Measurements from ENCODE around the gene RAVER1.
"Not testable (repeated sequence)": the region's sequence is repeated elsewhere in the genome, so short reads cannot be mapped to it uniquely, and the experiment has no call there.

Gene RAVER1

DNA sequence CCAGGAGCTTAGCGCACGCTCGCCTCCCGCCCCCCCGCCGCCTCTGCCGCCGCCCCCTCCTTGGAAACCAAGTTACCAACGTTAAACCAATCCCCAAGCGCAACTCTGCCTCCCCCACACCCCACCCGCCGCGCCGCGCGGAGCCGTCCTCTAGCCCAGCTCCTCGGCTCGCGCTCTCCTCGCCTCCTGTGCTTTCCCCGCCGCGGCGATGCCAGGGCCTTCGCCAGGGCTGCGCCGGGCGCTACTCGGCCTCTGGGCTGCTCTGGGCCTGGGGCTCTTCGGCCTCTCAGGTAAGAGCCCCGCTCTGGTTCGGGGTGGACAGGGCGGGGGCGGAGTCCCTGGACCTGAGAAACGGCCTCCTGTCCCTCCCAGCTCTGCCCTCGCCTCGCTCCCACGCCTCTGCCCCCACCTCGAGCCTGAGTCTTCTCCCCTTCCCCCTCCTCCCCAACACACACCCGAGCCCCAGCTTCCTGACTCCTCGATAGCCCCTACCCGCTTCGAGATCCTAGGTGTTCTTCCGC lies 43.4 kb downstream of the RAVER1 start, which contains the start of gene ICAM5:
ICAM5 (plus strand) TSS at position 117 of the 521 bp plus-strand sequence; CDS start at position 209, 92 bp downstream.
- DNase-seq, result peak; percentile 54

DNA sequence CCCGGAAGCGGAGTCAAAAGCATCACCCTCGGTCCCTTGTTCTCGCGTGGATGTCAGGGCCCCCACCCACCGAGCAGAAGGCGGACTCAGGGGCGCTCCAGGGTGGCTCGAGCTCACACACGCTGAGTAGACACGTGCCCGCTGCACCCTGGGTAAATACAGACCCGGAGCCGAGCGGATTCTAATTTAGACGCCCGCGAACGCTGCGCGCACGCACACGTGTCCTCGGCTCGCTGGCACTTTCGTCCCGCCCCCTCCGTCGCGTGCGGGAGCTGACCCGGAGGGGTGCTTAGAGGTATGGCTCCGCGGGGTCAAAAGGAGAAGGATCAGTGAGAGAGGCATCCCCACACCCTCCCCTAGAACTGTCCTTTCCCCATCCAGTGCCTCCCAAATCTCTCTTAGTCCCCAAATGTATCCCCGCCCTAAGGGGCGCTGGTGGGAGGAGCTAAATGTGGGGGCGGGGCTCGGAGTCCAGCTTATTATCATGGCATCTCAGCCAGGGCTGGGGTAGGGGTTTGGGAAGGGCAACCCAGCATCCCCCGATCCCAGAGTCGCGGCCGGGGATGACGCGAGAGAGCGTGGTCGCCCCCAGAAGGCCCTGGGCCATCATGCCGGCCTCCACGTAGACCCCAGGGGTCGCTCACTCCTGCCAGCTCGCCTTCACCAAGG lies 44.0 kb downstream of the RAVER1 start:
- DNase-seq, result peak; percentile 80

- peak; percentile 17 for DNase-seq
Observed at GRCh38 chr19:10288662-10289166, 44.6 kb downstream of the RAVER1 start.

DNA sequence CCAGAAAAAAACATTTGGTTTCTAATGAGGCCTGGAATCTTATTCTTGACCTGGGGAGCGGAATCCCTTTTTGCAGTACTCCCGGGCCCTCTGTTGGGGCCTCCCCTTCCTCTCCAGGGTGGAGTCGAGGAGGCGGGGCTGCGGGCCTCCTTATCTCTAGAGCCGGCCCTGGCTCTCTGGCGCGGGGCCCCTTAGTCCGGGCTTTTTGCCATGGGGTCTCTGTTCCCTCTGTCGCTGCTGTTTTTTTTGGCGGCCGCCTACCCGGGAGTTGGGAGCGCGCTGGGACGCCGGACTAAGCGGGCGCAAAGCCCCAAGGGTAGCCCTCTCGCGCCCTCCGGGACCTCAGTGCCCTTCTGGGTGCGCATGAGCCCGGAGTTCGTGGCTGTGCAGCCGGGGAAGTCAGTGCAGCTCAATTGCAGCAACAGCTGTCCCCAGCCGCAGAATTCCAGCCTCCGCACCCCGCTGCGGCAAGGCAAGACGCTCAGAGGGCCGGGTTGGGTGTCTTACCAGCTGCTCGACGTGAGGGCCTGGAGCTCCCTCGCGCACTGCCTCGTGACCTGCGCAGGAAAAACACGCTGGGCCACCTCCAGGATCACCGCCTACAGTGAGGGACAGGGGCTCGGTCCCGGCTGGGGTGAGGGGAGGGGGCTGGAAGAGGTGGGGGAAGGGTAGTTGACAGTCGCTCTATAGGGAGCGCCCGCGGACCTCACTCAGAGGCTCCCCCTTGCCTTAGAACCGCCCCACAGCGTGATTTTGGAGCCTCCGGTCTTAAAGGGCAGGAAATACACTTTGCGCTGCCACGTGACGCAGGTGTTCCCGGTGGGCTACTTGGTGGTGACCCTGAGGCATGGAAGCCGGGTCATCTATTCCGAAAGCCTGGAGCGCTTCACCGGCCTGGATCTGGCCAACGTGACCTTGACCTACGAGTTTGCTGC lies 46.3 kb downstream of the RAVER1 start, which contains the start of gene ICAM4:
ICAM4 (plus strand) TSS at position 153 of the 935 bp plus-strand sequence; CDS start at position 211, 58 bp downstream.
- DNase-seq, result no peak

GRCh38 chr19:10285393-10285792 lies 47.9 kb downstream of the RAVER1 start:
- DNase-seq, result no peak

GRCh38 chr19:10284960-10285278 lies 48.4 kb downstream of the RAVER1 start:
- DNase-seq, result no peak

GRCh38 chr19:10284065-10284959 lies 49.0 kb downstream of the RAVER1 start:
- DNase-seq, result no peak

DNA sequence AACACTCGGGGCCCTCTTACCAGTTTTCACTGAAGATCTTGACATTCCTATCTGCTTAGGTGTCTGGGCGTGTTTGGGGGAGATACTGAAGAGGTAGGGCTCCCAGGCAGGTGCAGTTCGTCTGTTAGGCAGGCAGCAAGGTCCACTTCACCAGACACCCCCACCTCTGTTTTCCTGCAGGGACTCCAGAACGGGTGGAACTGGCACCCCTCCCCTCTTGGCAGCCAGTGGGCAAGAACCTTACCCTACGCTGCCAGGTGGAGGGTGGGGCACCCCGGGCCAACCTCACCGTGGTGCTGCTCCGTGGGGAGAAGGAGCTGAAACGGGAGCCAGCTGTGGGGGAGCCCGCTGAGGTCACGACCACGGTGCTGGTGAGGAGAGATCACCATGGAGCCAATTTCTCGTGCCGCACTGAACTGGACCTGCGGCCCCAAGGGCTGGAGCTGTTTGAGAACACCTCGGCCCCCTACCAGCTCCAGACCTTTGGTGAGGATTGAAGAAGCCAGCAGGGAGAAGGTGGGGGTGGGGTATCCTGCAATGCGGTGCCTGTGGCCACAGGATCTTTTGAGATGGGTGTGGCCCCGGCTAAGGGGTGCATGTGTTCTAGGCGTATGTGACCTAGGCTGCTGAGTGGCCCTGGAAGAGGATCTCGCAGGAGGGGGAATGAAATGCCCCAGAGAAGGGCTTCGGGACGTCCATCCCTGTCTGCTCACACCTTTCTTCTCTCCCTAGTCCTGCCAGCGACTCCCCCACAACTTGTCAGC lies 49.8 kb downstream of the RAVER1 start:
- DNase-seq, result no peak

DNA sequence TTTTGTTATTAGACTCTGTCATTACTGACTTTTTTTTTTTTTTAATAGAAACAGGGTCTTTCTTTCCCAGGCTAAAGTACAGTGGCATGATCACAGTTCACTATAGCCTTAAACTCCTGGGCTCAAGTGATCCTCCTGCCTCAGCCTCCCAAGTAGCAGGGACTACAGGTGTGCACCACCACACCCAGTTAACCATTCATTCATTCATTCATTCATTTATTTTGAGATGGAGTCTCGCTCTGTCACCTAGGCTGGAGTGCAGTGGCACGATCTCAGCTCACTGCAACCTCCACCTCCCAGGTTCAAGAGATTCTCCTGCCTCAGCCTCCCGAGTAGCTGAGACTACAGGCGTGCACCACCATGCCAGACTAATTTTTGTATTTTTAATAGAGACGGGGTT lies 51.3 kb downstream of the RAVER1 start:
- not testable (repeated sequence) for DNase-seq

DNA sequence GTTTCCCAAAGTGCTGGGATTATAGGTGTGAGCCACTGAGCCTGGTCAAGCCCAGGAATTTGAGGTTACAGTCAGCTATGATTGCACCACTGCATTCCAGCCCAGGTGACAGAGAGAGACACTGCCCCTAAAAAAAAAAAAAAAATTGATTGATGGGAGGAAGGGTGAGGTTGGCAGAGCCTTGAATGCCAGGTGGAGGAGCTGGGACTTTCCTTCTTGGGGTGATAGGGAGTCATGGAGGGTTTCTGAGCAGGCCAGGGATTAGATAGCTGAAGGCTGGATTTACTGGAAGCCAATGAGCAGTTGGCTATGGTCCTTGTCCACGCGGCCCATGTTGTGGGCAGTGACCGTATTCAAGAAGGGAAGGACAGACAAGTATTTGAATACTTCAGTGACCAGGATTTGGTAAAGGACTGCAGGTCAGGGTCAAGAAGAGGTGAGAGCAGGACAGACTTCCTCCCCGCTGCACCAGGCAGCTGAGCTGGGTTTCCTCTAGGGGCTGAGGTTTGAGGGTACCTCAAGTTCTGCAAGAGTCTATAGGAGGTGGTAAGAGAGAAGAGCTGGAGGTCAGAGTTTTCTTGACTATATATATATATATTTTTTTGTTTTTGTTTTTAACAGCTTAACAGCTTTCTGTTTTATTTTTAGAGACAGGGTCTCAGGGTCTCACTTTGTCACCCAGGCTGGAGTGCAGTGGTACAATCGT lies 53.4 kb downstream of the RAVER1 start:
- no peak for DNase-seq

GRCh38 chr19:10278935-10279334 lies 54.4 kb downstream of the RAVER1 start:
- DNase-seq, result no peak

- DNase-seq, result no peak
Observed at GRCh38 chr19:10277795-10278589, 55.3 kb downstream of the RAVER1 start.

DNA sequence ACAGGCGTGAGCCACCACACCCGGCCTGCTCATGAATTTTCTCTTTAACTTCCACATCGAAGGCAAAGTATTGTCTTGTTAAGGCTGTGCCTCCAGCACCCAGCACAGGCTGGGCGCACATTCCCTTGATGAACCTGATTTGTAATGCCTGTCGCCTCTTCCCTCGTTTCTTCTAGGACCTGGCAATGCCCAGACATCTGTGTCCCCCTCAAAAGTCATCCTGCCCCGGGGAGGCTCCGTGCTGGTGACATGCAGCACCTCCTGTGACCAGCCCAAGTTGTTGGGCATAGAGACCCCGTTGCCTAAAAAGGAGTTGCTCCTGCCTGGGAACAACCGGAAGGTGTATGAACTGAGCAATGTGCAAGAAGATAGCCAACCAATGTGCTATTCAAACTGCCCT lies 58.7 kb downstream of the RAVER1 start:
- DNase-seq, result no peak

GRCh38 chr19:10271543-10272086 lies 61.7 kb downstream of the RAVER1 start:
- no peak for DNase-seq

GRCh38 chr19:10270616-10271394 lies 62.5 kb downstream of the RAVER1 start, which contains the start of gene ICAM1:
ICAM1 (plus strand) TSS chr19:10271120; CDS start chr19:10271160, 40 bp downstream.
- peak; percentile 50 for DNase-seq

GRCh38 chr19:10270180-10270615 lies 63.1 kb downstream of the RAVER1 start:
- DNase-seq, result no peak

DNA sequence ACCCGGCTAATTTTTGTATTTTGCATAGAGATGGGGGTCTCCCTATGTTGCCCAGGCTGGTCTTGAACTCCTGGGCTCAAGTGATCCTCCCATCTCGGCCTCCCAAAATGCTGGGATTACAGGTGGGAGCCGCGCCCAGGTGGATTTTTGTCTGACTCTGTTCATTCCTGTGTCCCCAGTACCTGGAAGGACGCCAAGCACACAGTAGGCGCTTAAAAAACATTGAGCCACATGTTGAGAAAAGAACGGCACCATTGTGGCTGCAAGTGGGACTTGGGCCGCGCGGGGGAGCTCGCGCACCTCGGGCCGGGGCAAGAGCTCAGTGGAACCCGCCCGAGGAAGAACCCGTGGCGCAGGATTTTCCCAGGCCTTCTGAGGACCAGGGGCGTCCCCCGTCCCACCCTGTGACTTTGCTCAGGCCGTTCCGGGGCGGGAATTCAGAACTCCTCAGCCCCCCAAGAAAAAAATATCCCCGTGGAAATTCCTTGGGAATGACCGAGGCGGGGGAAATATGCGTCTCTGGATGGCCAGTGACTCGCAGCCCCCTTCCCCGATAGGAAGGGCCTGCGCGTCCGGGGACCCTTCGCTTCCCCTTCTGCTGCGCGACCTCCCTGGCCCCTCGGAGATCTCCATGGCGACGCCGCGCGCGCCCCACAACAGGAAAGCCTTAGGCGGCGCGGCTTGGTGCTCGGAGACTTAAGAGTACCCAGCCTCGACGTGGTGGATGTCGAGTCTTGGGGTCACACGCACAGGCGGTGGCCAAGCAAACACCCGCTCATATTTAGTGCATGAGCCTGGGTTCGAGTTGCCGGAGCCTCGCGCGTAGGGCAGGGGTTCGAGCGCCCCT lies 63.8 kb downstream of the RAVER1 start:
- peak; percentile 42 for DNase-seq

DNA sequence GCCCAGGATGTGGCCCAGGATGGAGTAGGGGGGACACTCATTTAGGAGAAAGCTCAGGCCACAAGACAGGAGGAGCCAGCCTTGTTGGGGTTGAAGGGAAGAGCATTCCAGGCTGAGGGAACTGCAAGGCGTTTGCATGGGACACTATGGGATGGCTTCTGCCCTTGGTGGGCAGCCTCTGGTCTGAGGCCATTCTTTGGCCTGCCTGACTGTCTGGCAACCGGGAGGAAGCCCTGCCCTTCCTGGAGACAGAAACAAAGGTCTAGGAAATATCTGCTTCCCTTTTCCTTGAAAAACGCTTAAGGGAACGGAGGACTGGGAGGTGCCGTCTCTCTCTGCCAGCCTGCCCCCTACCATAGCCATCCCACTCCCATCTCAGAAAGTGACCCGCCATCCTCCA lies 65.3 kb downstream of the RAVER1 start:
- DNase-seq, result no peak

Measured in DMS79 treated with DMSO at 0.1 percent for 48 hours (cell line).